ENCODE data around the gene PLEKHG4B. TPM values are rescaled to one million over a fixed set of nuclear protein-coding genes. Genes with fewer than 3 reads are reported as not detected.

Gene PLEKHG4B
- total and polyA plus RNA-seq, 2 donors: 0.01 to 3.7 TPM

DNA sequence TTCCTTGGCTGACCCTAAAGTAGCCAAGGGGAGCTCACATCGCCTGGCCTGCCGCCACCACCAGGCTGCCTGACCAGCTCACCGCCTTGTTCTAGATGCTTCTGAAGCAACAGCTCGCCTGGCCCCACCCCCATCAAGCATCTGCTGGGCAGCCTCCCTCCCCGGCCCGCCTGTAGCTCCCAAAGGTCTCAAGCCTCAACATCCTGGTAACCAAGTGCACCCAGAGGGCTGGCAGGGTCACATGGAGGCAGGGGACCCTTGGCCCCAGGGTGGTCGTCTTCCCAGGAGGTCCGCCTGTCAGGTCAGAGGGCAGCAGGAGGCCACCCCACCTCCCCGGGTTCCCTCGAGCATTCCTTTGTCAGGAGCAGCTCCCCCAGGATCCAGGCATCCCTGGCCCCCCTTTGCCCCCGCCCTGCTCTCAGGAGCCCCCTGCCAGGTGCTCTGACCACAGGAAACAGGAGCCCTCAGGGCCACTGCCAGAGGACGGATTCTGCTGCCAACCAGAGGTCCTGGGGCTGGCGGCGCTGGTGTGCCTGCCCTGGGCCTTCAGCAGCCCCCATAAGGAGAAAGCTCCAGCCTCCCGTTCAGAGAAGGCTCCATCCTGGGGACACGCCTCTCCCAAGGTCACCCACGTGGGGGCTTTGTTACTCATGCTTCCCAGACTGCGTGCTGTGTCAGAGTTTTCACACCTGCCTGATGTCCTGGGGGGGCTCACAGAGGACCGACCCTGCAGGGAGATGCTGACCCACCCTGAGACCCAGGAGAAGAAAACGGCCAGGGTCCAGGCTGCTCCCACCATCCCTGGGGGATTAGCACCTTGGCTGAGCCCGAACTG, 95.9 kb downstream of the PLEKHG4B start:
- no peak overlapping the region for H3K4me3 ChIP-seq (ENCODE audit: low read depth, low read length)
- no peak overlapping the region for H3K27ac ChIP-seq (ENCODE audit: low read depth)
- no peak for DNase-seq (ENCODE audit: extremely low spot score)
- WGBS: 59% methylated on average over 21 of the region's 21 CpGs
- no peaks in the 10 kb centered on the region for H3K36me3 ChIP-seq (ENCODE audit: insufficient read depth)
- H3K4me1 ChIP-seq (ENCODE audit: insufficient read depth): no peaks in the 10 kb centered on the region

DNA sequence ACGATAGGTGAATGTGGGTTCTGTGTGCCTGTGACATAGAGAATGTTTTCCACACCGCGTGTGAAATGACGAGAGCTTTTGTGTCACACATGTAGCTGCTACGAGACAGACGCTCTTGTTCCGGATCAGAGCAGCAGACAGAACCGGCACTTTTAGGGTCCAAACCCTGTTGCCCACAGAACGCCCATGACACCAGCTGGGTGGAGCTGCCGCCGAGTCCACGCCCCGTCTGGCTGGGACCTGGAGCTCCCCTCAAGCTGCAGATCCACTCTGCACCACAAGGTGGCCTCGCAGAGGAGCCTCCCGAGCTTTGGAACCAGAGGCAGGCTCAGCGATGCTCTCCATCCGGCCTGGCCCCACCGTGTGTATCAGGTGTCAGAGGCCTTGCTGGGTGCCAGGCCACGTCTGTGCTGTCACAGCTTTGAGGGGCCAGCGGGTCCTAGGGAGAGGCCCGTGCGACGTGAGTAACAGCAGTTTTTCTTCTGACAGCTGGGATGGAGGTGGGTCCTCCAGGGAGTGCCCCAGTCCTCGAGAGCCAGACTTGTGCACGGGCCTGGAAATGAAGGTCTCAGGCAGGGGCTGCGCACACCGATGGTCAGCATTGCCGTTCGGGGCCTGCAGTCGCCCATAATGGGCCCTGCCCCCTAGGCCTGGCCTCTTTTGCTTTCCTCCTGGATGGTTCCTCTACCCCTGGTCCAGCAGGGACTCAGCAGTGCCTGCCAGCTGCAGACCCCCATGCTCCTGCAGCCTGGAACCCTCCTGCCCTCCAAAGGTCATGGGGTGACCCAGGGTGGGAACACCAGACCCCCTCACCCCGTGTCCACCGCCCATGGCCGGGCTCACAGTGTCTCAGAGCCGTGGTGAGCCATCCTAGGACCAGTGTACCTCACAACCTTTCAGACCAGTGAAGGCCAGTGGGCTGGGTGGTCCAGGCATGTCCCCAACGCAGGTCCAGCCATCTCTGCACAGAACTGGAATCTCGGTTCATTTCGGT, 96.8 kb downstream of the PLEKHG4B start:
- WGBS: 35% methylated on average over 37 of the region's 37 CpGs
- Histone ChIP-seq H3K27ac (ENCODE audit: low read depth) (no peak overlapping the region), H3K4me3 (ENCODE audit: low read depth, low read length) (no peak overlapping the region), H3K4me1 (ENCODE audit: insufficient read depth) (no peaks in the 10 kb centered on the region), H3K36me3 (ENCODE audit: insufficient read depth) (no peaks in the 10 kb centered on the region)
- DNase-seq (ENCODE audit: extremely low spot score): peak; percentile 49

- DNase-seq (ENCODE audit: extremely low spot score): no peak
- Histone ChIP-seq H3K36me3 (ENCODE audit: insufficient read depth) (no peaks in the 10 kb centered on the region), H3K4me1 (ENCODE audit: insufficient read depth) (no peaks in the 10 kb centered on the region), H3K27ac (ENCODE audit: low read depth) (no peak overlapping the region), H3K4me3 (ENCODE audit: low read depth, low read length) (no peak overlapping the region)
- WGBS: 91% methylated on average over 9 of the region's 10 CpGs
Measured at GRCh38 chr5:189486-189885, 97.5 kb downstream of the PLEKHG4B start.

DNA sequence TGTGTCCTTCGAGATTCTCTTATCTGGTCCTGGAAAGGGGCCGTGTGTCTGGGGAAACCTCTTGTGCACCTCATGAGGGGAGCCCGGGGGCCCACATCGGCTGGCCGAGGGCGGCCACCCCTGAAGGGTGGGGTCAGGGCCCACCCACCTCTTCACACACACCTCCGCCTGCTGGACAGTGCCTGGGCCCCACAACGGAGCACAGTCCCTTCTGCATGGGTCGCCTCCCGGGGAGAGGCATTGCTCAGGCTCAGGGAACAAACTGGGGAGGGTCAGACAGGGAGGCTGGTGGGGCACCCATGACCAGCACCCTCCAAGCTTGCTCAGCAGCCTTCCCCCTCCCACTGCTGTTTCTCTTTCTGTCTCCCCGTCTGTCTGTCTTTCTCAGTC, 98.0 kb downstream of the PLEKHG4B start:
- Histone ChIP-seq H3K36me3 (ENCODE audit: insufficient read depth) (no peaks in the 10 kb centered on the region), H3K4me3 (ENCODE audit: low read depth, low read length) (no peak overlapping the region), H3K27ac (ENCODE audit: low read depth) (no peak overlapping the region), H3K4me1 (ENCODE audit: insufficient read depth) (no peaks in the 10 kb centered on the region)
- WGBS: 75% methylated on average over 11 of the region's 11 CpGs
- no peak for DNase-seq (ENCODE audit: extremely low spot score)

- Histone ChIP-seq H3K4me3 (ENCODE audit: low read depth, low read length) (no peak overlapping the region), H3K36me3 (ENCODE audit: insufficient read depth) (no peaks in the 10 kb centered on the region), H3K27ac (ENCODE audit: low read depth) (no peak overlapping the region), H3K4me1 (ENCODE audit: insufficient read depth) (no peaks in the 10 kb centered on the region)
- no peak for DNase-seq (ENCODE audit: extremely low spot score)
- WGBS: 60% methylated on average over 16 of the region's 16 CpGs
Measured at GRCh38 chr5:190366-191035, 98.5 kb downstream of the PLEKHG4B start.

DNA sequence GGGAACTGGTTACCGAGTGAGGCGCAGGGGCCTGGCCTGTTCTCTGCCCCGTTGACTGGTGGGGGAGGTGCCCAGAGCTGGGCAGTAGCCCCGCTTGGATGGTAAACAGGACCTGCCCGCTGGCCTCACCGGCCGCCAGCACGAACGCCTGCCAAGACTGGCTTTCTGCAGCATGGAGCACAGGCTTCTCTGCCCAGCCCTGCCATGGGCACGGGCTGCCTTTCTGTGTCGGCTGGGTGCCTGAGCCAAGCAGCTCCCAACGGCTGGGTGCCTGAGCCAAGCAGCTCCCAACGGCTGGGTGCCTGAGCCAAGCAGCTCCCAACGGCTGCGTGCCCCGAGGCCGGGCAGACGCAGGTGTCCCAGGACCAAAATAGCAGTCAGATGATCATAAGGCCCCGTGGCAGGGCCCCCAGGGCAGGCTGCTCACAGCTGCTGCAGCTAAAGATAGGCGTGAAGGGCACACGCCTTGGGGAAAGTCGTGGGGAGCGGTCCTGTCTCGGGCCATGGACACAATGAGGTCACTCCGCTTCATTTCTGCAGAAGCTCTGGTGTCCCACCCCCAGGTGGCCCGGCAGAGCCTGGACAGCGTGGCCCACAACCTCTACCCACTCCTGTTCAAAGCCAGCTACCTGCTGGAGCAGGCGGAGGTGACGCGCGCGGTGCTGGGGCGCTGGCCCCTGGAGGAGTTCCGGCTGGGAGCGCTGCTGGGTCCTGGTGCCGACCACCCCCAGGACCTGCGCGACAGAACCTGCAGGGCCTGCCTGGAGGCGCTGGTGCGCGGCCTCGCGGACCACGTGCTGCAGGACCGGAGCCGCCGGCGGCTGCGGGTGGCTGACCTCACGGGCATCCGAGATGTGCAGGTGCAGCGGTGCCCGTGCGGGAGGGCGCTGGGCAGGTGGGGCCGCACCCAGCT, 99.3 kb downstream of the PLEKHG4B start, which contains the start of gene LRRC14B:
LRRC14B (plus strand) TSS at position 460 of the 913 bp plus-strand sequence; CDS start at position 504, 44 bp downstream.
- H3K4me1 ChIP-seq (ENCODE audit: insufficient read depth): no peaks in the 10 kb centered on the region
- DNase-seq (ENCODE audit: extremely low spot score): no peak
- 23% methylated on average over 56 of the region's 56 CpGs for WGBS
- H3K36me3 ChIP-seq (ENCODE audit: insufficient read depth): no peaks in the 10 kb centered on the region
- H3K27ac ChIP-seq (ENCODE audit: low read depth): no peak within 1 kb of the TSS
- no peak within 1 kb of the TSS for H3K4me3 ChIP-seq (ENCODE audit: low read depth, low read length)

DNA sequence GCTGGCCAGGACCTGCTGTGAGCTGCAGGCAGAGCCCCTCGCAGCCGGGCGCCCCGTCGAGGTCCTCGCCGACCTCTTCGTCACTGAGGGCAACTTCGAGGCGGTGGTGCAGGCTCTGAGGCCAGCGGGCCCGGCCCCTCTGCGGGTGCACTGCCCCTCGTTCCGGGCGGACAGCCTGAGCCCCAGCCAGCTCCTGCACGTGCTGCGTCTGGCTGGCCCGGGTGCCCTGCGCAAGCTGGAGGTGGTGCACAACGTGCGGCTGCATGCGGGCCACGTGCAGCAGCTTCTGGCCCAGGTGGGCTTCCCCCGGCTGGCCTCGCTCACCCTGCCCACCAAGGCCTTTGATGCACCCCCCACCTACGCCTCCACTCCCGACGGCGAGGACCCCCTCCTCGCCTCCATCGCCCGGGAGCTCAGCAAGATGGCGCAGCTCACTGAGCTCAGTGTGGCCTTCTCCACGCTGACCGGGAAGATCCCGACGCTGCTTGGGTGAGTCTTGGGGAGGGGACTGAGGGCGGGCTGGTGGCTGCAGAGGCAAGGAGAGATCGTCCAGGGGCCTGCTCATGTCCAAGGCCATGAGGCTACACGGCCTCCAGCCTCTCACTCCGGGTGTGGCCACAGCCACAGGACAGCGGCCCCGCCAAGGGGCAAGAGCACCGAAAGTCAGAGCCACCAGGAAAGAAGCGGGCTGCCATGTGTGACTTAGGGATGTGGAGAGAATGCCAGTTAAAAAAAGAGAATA, 100.2 kb downstream of the PLEKHG4B start:
- Histone ChIP-seq H3K4me1 (ENCODE audit: insufficient read depth) (no peaks in the 10 kb centered on the region), H3K27ac (ENCODE audit: low read depth) (no peak overlapping the region), H3K4me3 (ENCODE audit: low read depth, low read length) (no peak overlapping the region), H3K36me3 (ENCODE audit: insufficient read depth) (no peaks in the 10 kb centered on the region)
- no peak for DNase-seq (ENCODE audit: extremely low spot score)
- 84% methylated on average over 46 of the region's 46 CpGs for WGBS

GRCh38 chr5:192691-192969, 100.7 kb downstream of the PLEKHG4B start:
- DNase-seq (ENCODE audit: extremely low spot score): no peak
- 83% methylated on average over 9 of the region's 9 CpGs for WGBS
- no peaks in the 10 kb centered on the region for H3K4me1 ChIP-seq (ENCODE audit: insufficient read depth)
- no peaks in the 10 kb centered on the region for H3K36me3 ChIP-seq (ENCODE audit: insufficient read depth)
- H3K4me3 ChIP-seq (ENCODE audit: low read depth, low read length): no peak overlapping the region
- H3K27ac ChIP-seq (ENCODE audit: low read depth): no peak overlapping the region

DNA sequence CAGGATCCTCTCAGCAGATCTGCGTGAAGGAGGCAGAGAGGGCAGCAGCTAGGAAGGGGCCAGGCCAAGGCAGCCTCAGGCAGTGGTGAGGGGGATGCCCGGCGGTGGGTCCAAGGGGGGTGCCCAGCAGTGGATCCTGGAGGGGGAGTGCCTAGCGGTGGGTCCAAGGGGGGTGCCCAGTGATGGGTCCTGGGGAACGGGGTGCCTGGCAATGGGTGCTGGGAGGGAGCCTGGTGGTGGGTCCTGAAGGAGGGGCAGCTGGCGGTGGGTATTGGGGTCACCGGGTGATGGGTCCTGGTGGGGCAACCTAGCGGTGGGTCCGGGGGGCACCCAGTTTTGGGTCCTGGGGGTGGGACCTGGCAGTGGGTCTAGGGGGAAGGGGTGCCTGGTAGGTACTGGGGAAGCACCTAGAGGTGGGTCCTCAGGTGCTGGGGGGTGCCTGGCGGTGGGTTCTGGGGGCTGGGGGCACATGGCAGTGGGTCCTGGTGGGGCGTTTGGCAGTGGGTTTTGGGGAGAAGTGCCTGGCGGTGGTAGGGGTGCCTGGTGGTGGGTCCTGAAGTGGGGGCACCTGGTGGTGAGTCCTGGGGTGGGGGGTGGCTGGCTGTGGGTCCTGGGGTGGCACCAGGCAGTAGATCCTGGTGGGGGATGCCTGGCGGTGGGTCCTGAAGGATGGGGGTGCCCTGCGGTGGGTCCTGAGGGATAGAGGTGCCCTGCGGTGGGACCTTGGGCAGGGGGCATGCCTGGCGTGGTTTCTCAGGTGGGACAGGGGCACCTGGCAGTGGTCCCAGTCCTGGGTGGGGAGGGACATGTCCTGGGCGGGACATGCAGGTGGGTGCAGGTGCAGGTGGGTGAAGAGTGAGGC, 101.2 kb downstream of the PLEKHG4B start:
- WGBS: 91% methylated on average over 17 of the region's 17 CpGs
- no peaks in the 10 kb centered on the region for H3K4me1 ChIP-seq (ENCODE audit: insufficient read depth)
- H3K4me3 ChIP-seq (ENCODE audit: low read depth, low read length): no peak overlapping the region
- H3K36me3 ChIP-seq (ENCODE audit: insufficient read depth): no peaks in the 10 kb centered on the region
- DNase-seq (ENCODE audit: extremely low spot score): no peak
- no peak overlapping the region for H3K27ac ChIP-seq (ENCODE audit: low read depth)

DNA sequence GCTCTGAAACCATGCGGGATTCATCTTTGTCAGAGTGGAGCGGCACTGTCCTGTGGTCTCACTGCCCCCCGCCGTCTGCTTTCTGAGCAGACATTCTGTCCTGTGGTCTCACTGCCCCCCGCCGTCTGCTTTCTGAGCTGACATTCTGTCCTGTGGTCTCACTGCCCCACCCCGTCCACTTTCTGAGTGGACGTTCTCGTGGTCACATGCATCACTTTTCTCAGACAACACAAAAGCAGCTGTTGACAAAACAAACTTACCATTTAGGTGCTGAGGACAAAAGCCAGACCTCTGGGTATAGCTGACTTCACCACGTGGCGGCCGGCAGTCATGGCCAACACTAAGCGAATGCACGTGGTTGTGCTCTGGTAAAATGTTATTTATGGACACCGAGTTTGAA, 102.1 kb downstream of the PLEKHG4B start:
- H3K4me1 ChIP-seq (ENCODE audit: insufficient read depth): no peaks in the 10 kb centered on the region
- no peak for DNase-seq (ENCODE audit: extremely low spot score)
- no peaks in the 10 kb centered on the region for H3K36me3 ChIP-seq (ENCODE audit: insufficient read depth)
- no peak overlapping the region for H3K27ac ChIP-seq (ENCODE audit: low read depth)
- no peak overlapping the region for H3K4me3 ChIP-seq (ENCODE audit: low read depth, low read length)
- WGBS: 82% methylated on average over 15 of the region's 15 CpGs

- no peak for DNase-seq (ENCODE audit: extremely low spot score)
- H3K4me1 ChIP-seq (ENCODE audit: insufficient read depth): no peaks in the 10 kb centered on the region
- H3K4me3 ChIP-seq (ENCODE audit: low read depth, low read length): no peak overlapping the region
- H3K27ac ChIP-seq (ENCODE audit: low read depth): no peak overlapping the region
- H3K36me3 ChIP-seq (ENCODE audit: insufficient read depth): no peaks in the 10 kb centered on the region
- 93% methylated on average over 36 of the region's 36 CpGs for WGBS
Measured at GRCh38 chr5:194603-195209, 102.7 kb downstream of the PLEKHG4B start.

Measured in urinary bladder (tissue), 4 donors.